ENCODE data around the gene USP20.

USP20 gene

GRCh38 chr9:129874261-129875101 is 39.2 kb downstream of the USP20 start:
- DNase-seq (ENCODE audit: low read depth in 3 of 3): no peak

DNA sequence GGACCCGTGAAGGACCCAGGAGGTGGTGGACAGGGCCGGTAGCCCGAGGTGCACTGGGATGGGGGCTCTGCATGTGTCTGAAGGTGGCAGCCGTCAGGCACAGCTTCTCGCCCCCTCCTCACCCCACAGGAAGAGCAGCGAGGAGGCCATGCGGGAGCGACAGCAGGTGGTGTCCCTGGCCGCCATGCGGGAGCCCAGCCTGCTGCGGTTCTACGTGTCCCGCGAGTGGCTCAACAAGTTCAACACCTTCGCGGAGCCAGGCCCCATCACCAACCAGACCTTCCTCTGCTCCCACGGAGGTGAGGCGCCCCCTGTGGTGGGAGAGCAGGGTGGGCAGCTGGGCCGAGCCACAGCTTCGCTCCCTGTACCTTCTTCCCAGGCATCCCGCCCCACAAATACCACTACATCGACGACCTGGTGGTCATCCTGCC is 39.9 kb downstream of the USP20 start:
- DNase-seq (ENCODE audit: low read depth in 3 of 3): no peak

GRCh38 chr9:129875687-129876395 is 40.6 kb downstream of the USP20 start:
- DNase-seq (ENCODE audit: low read depth in 3 of 3): no peak

DNA sequence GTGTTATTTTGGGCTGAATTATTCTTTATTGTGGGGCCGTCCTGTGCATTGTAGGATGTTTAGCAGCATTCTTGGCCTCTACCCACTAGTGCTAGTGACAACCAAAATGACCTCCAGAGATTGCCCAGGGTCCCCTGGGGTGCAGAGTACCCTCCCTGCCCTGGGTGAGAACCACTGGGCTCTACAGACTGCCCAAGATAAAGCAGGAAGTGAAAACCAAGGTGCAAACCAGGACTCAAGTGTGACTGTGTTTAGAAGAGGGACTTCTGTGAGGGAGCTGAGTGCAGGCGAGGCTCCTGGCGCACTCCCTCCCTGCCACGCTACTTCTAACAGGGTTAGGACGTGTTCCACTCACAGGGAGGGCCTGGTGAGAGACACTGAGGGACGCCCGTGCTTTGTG is 41.6 kb downstream of the USP20 start:
- DNase-seq (ENCODE audit: low read depth in 3 of 3): no peak

- DNase-seq (ENCODE audit: low read depth in 3 of 3): no peak
These were observed 43.0 kb downstream of the USP20 start for GRCh38 chr9:129878291-129878690.

GRCh38 chr9:129879103-129879699 is 43.9 kb downstream of the USP20 start:
- DNase-seq (ENCODE audit: low read depth in 3 of 3): no peak

DNA sequence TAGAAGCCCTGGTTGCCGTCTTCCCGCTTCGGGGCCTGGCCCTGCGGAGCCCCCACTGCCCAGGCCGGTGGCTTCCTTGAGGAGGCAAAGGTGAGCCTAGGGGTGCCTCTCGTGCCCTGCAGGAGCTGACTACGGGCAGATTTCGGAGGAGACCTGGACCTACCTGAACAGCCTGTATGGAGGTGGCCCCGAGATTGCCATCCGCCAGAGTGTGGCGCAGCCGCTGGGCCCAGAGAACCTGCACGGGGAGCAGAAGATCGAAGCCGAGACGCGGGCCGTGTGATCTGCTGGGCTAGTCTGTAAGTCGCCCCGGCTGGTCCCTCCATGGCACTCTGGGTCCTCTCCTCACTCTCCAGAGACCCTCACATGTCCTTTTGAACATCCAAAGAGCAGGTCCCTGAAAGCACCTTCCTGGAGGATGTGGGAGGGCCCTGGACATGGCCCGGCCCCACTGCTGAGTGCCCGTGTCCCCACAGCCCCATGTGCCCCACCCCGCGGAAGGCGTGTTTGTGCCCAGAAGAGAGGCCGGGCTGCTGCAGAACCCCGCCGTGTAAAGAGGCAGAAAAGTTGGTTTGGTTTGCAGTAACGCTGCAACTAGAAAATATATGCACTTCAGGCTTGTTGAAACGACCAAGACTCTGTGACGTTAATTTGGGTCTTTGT is 44.9 kb downstream of the USP20 start:
- no peak for DNase-seq (ENCODE audit: low read depth in 3 of 3)

DNA sequence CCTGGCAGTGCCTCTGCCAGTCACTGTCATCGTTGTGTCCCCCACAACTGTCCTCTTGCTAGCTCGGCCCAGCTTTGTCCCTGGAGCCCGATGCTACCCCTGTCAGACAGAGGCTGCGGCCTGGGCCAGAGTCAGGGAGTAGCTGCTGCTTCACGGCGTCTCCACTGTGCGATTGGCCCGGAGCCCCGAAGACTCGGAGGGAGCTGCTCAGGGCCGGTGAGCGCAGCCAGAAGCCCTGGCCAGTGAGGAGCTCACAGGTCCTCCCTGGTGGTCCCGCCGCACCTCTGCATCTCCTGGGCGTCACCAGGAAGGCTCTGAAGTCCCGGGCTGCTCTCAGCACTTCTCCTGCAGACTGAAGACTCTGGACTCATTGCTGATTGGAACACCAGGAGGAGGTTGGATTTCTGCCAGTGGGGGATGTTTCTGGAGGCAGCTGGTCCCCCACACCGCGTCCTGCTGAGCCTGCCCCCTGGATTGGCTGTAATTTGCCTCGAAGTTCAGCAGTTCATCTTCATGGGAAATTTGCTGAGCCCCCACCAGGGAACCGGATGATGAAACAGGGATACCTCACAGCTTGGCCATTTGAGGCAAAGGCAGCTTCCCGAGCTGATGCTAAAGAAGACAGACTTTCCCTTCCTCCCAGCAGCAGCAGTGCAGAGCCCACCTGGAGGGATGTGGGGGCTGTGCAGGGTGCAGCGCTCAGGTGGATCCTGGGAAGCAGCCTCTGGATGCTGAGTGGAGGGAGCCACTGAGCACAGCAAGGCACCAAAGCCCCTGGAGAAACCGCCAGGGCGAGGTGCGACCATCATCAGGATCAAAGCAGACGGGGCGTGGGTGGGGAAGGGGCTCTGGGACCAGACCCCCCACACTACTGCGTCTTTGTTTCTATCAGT is 45.6 kb downstream of the USP20 start:
- DNase-seq (ENCODE audit: low read depth in 3 of 3): no peak

DNA sequence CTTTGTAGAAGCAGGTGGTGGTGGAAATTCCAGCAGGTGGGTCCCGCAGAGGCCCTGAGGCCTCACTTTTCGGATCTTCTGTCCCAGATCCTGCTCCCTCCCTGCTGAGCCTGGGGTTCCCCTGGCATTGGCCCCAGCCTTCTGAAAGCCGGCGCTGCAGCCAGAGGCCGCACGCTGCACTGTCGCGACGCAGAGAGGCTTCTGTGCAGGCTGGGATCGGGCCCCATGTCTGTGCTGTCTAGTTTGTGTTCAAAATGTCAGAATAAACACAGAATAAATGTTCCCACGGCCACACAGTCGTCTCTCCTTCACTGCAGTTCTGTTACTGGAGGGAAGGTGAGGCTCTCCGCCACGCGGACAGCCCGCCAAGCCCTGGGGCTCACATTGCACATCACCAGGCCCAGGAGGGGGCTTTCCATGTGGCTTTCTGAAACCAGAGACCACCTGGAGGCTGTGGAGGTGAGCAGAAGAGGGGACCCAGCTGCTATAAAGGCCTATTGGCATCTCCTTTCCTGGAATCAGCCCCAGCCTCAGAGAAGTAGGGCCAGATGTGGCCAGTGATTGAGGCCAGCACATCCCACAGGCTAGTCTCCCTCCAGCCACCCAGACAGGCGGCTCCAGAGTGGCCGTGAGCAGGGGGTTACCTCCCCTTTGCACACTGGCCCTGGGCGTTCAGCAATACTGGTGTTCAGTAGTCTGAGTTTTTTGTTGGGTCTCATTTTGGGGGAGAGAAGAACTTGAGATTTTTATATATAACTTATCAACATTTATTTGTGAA is 46.5 kb downstream of the USP20 start:
- no peak for DNase-seq (ENCODE audit: low read depth in 3 of 3)

- DNase-seq (ENCODE audit: low read depth in 3 of 3): peak; percentile 90 to 98 (median 91)
These were observed 49.2 kb downstream of the USP20 start for GRCh38 chr9:129884220-129885017.

DNA sequence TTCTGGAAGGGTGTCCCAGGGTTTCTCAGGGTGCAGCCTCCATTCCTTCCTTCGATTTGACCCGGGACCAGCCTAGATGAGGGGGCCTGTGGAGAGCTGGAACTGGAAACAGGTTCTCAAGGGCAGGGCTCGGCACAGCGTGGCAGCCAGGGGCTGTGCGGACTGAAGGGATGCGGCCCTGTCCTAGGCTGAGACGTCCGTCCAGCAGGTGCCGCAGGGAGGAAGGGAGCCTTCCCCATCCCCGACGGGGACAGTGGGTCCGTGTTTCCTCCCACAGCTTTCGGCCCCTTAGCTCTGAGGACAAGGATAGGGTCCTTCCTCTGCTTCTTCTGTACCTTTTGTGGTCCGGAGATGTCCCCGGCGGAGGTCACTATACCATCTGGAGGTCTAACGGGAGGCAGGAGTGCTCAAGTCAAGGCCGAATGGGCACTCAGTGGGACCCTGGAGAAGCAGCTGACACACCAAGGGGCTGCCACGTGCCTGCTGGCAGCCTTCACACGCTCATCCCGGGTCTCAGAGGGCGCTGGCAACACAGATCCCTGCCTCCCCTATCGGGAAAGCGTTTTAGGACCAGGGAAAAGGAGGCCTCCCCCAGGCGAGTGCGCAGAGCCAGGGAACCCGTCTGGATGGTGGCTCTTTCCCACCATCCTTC is 49.9 kb downstream of the USP20 start:
- DNase-seq (ENCODE audit: low read depth in 3 of 3): peak in 1 of 3 experiments; percentile 40

DNA sequence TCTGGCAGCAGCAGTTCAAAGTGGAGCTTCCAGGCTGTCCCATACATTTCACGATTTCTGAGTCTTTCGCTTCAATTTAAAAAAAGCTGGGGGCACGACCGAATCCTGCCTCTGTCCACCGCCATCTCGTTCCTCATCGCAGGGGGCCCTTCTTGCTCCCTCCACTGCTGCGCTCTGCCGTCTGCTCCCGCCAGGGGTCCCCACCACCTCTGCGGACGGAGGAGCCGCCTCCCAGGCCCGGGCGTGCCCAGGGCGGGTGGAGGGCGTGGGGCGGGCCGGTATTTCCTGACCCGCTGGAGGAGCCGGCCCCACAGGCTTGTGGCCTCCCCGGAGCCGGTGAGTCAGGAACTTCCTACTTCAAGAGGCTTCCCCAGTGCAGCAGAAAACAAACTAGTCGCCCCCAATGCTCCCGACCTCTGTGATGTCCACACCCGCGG is 50.4 kb downstream of the USP20 start:
- DNase-seq (ENCODE audit: low read depth in 3 of 3): peak; percentile 82 to 93 (median 84)

DNA sequence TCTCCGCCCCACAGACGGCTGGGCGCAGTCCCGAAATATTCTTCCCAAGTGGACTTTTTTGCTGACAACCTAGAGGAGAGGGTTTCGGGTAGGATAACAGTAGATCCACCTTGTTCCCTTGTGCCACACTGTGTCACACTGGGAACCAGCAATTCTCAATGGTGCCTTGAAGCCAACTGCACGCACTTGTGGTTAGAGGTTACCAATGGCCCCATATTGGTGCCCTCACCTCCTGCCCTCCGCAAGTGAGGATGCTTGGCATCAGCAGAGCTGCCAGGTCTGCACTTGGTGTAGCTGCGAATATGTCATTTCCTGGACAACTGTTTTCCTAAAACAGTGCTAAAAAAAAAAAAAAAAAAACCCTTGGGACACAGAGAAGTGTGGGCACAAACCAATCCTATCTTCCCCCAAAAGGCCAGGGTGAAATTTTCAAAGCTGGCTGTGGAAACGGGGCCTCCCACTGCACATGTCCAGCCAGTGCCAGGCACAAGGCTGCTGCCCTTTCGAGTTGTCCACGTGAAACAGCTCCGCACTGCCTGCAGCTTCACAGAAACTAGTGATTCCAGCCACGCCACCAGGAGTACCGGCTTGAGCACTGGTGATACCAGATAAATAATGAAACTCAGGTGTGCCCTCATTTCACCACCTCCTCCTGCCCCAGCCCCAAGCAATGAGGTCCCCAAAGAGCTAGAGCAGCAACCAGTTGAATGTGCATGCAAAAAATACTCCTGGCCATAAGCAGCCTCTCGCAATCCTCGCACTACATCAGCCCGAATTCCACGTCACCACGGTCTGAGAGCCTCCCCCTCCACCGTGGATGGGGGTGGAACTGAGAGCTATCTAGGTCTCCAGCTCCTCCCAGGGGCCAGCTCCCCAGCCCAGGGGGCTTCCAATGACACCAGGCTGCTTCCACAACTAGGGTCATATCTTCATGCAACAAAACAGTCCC is 51.2 kb downstream of the USP20 start:
- peak in 1 of 3 experiments; percentile 59 for DNase-seq (ENCODE audit: low read depth in 3 of 3)

- peak in 1 of 3 experiments; percentile 60 for DNase-seq (ENCODE audit: low read depth in 3 of 3)
These were observed 52.4 kb downstream of the USP20 start for GRCh38 chr9:129887334-129888292.

GRCh38 chr9:129888293-129889121 is 53.2 kb downstream of the USP20 start:
- peak; percentile 73 to 90 (median 84) for DNase-seq (ENCODE audit: low read depth in 3 of 3)

Data from stimulated activated CD4-positive, alpha-beta T cell treated with anti-CD3 and anti-CD28 coated beads, TNF-alpha, amount 100 ng/mL, for 24 hours (primary cell).